Esophagus muscularis mucosa (tissue), 4 donors: Measurements from ENCODE around the gene PSMC5. TPM values are rescaled to one million over a fixed set of nuclear protein-coding genes. Genes with fewer than 3 reads are reported as not detected.

Experiments
- DNase-seq: peaks from one replicate; pipeline ENCODE4 v3.0.0-alpha.2; 2017; ENCODE audit errors: extremely low spot score
- H3K27ac ChIP-seq, 4 donors: fragments of 200-600 bp; sonication (generic); replicated peaks in 1 of 4; 1 replicate in 3 of 4; 2 replicates in 1 of 4; pipeline ENCODE4 v1.5.1; 2016 to 2019; ENCODE audit warnings: mild to moderate bottlenecking in 1 of 4
- H3K27me3 ChIP-seq, 4 donors: fragments of 200-600 bp; sonication (generic); one replicate each; pipeline versions ENCODE4 v1.5.1 to v1.6.0; 2016 to 2019
- H3K36me3 ChIP-seq, 4 donors: fragments of 200-600 bp; sonication (generic); one replicate each; pipeline ENCODE4 v1.5.1; 2016 to 2019
- H3K4me1 ChIP-seq, 4 donors: fragments of 200-600 bp; sonication (generic); one replicate each; pipeline ENCODE4 v1.5.1; 2016 to 2019
- H3K4me3 ChIP-seq, 4 donors: fragments of 200-600 bp; sonication (generic); 1 replicate in 2 of 4; 2 replicates in 2 of 4; pipeline ENCODE4 v1.5.1; 2016 to 2019; ENCODE audit warnings: mild to moderate bottlenecking in 4 of 4, moderate library complexity in 1 of 4
- H3K9me3 ChIP-seq, 4 donors: fragments of 200-600 bp; sonication (generic); 1 replicate in 3 of 4; 2 replicates in 1 of 4; pipeline ENCODE4 v1.5.1; 2016 to 2019
- CTCF ChIP-seq, 3 experiments: fragments of 200-600 bp in 2 of 3; fragments of 450-650 bp in 1 of 3; sonication (generic) in 2 of 3; IDR thresholded peaks; one replicate each; pipeline ENCODE4 v1.5.1; 2017 to 2019; ENCODE audit warnings: antibody characterized with exemption in 3 of 3, mild to moderate bottlenecking in 2 of 3, moderate library complexity in 1 of 3
- EP300 ChIP-seq: sonication (generic); formaldehyde crosslinking; IDR thresholded peaks from one replicate; pipeline ENCODE4 v1.6.1; 2017; ENCODE audit warnings: antibody characterized with exemption
- POLR2A ChIP-seq: fragments of 450-650 bp; IDR thresholded peaks from one replicate; pipeline ENCODE4 v1.6.1; 2017; ENCODE audit warnings: antibody characterized with exemption, moderate library complexity, mild to moderate bottlenecking, low read depth
- POLR2AphosphoS5 ChIP-seq, 2 donors: sonication (generic); formaldehyde crosslinking; IDR thresholded peaks; one replicate each; pipeline ENCODE4 v1.6.1; 2017; ENCODE audit warnings: antibody characterized with exemption in 2 of 2
- WGBS: methylation state at CpG from one replicate; pipeline ENCODE4 v1.1.5; 2018; 5-methylcytosine and 5-hydroxymethylcytosine counted together
- intact Hi-C: fragments of 100-400 bp; cut with DNase I; formaldehyde crosslinking; loops from one replicate; pipeline ENCODE4 v1.15.1; 2023
- total RNA-seq, 4 donors: library from RNA; depleted of rRNA; stranded (reverse); fragments of >200 nt; gene quantifications; one replicate each; pipeline versions ENCODE4 v1.1.0 to v1.2.1, GENCODE V29; 2016

The PSMC5 gene
- total RNA-seq, 4 donors from 2014 or later = 71.2 to 117 (median 92.1) TPM

GRCh38 chr17:63836811-63837210, 9.6 kb downstream of the PSMC5 start:
- no peak overlapping the region for H3K4me3 ChIP-seq
- H3K36me3 ChIP-seq = peaks cover 29 to 58% (median 55%) of the 10 kb centered on the region in 4 donors
- intact Hi-C loops = no loop called here
- 95% methylated on average over 7 of the region's 7 CpGs for WGBS
- H3K9me3 ChIP-seq = no peaks in the 10 kb centered on the region
- TF ChIP-seq CTCF (IDR thresholded peaks at IDR 0.05) (no peak), EP300 (no peak), POLR2A (no peak), POLR2AphosphoS5 (IDR thresholded peaks at IDR 0.05) (no peak)
- H3K4me1 ChIP-seq = peaks cover 49 to 80% (median 74%) of the 10 kb centered on the region in 4 donors
- DNase-seq = no peak
- H3K27me3 ChIP-seq = no peaks in the 10 kb centered on the region
- peak overlapping the region; percentile 97 to 98 (median 98) for H3K27ac ChIP-seq

- WGBS = 96% methylated on average over 4 of the region's 12 CpGs
- H3K36me3 ChIP-seq = peaks cover 22 to 52% (median 49%) of the 10 kb centered on the region in 4 donors
- intact Hi-C loops = no loop called here
- H3K27ac ChIP-seq = peak overlapping the region; percentile 97 to 98 (median 98)
- no peak for TF ChIP-seq EP300
- TF ChIP-seq POLR2AphosphoS5 (IDR thresholded peaks at IDR 0.05) = no peak
- no peak for TF ChIP-seq CTCF (IDR thresholded peaks at IDR 0.05)
- TF ChIP-seq POLR2A = no peak
- no peaks in the 10 kb centered on the region for H3K27me3 ChIP-seq
- H3K4me3 ChIP-seq = peak overlapping the region in 2 of 4 donors; percentile 93 to 97
- H3K9me3 ChIP-seq = no peaks in the 10 kb centered on the region
- peaks cover 49 to 76% (median 74%) of the 10 kb centered on the region in 4 donors for H3K4me1 ChIP-seq
- DNase-seq = no peak
These were observed 10.2 kb downstream of the PSMC5 start for GRCh38 chr17:63837480-63837879.

GRCh38 chr17:63837962-63838600, 10.8 kb downstream of the PSMC5 start:
- H3K36me3 ChIP-seq = peaks cover 16 to 46% (median 43%) of the 10 kb centered on the region in 4 donors
- WGBS = 63% methylated on average over 5 of the region's 5 CpGs
- no peaks in the 10 kb centered on the region for H3K9me3 ChIP-seq
- no peaks in the 10 kb centered on the region for H3K27me3 ChIP-seq
- H3K27ac ChIP-seq = peak overlapping the region; percentile 97 to 98 (median 98)
- peaks cover 49 to 76% (median 73%) of the 10 kb centered on the region in 4 donors for H3K4me1 ChIP-seq
- H3K4me3 ChIP-seq = peak overlapping the region; percentile 39 to 97 (median 92)
- no peak for TF ChIP-seq CTCF (IDR thresholded peaks at IDR 0.05)
- no peak for TF ChIP-seq EP300
- no peak for TF ChIP-seq POLR2A
- TF ChIP-seq POLR2AphosphoS5 (IDR thresholded peaks at IDR 0.05) = no peak
- no peak for DNase-seq
- intact Hi-C loops = no loop called here

GRCh38 chr17:63838631-63839171, 11.5 kb downstream of the PSMC5 start:
- intact Hi-C loops = no loop called here
- no peaks in the 10 kb centered on the region for H3K9me3 ChIP-seq
- 28% methylated on average over 5 of the region's 7 CpGs for WGBS
- H3K36me3 ChIP-seq = peaks cover 10 to 39% (median 36%) of the 10 kb centered on the region in 4 donors
- TF ChIP-seq CTCF (IDR thresholded peaks at IDR 0.05) = no peak
- peak; percentile 91 to 92 for TF ChIP-seq POLR2AphosphoS5 (IDR thresholded peaks at IDR 0.05)
- TF ChIP-seq EP300 = peak; percentile 67
- H3K4me3 ChIP-seq = peak overlapping the region; percentile 39 to 97 (median 92)
- DNase-seq = peak; percentile 98
- H3K4me1 ChIP-seq = peaks cover 52 to 82% (median 77%) of the 10 kb centered on the region in 4 donors
- H3K27ac ChIP-seq = peak overlapping the region; percentile 97 to 98 (median 98)
- no peaks in the 10 kb centered on the region for H3K27me3 ChIP-seq
